Rectal smooth muscle tissue (tissue), 1 donor: ENCODE data around the gene DAZAP1.
A peak's percentile ranks its signal among the peaks of the same experiment; 100 is the strongest.
"Not testable (repeated sequence)": the region's sequence is repeated elsewhere in the genome, so short reads cannot be mapped to it uniquely, and the experiment has no call there.

Experiments
- H3K27ac ChIP-seq: one replicate; pipeline ENCODE4 v1.7.0; 2013; ENCODE audit warnings: low read depth, low read length, inconsistent platforms
- H3K27me3 ChIP-seq: one replicate; pipeline ENCODE4 v1.7.0; 2013; ENCODE audit warnings: low read length; ENCODE audit not compliant: control insufficient read depth, insufficient read depth
- H3K36me3 ChIP-seq: one replicate; pipeline ENCODE4 v1.7.0; 2013; ENCODE audit warnings: low read length; ENCODE audit not compliant: control insufficient read depth, insufficient read depth
- H3K4me1 ChIP-seq: one replicate; pipeline ENCODE4 v1.7.0; 2013; ENCODE audit warnings: low read length; ENCODE audit not compliant: control insufficient read depth, insufficient read depth
- H3K4me3 ChIP-seq: one replicate; pipeline ENCODE4 v1.7.0; 2013; ENCODE audit warnings: low read length
- H3K9ac ChIP-seq: one replicate; pipeline ENCODE4 v1.7.0; 2013; ENCODE audit warnings: low read length

Gene DAZAP1

DNA sequence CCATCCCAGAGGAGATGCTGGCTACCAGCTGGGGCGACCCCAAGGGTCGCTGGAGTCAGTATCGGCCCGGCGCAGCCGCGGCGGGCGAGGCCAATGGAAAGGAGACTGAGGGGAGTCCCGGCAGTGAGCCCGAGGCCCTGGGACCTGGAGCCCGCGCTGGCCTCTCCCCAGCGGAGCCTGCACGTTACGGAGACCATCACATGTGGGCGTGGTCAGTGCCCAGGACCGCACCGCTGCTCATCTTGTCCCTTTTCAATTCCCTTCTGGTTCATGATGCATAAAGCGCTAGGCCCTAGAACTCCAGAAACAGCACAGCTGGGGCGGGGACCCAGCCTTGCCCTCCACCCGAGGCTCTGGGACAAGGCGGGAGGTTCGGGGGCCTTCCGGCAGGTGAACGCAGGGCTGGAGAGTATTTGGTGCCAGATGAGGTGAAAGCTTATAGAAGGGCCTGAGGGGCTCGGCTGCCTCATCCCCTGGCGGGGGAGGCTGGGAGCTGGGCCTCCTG, 63.7 kb downstream of the DAZAP1 start:
- Histone ChIP-seq H3K36me3 (peaks cover 3% of the 10 kb centered on the region), H3K4me3 (peak overlapping the region; percentile 57), H3K27me3 (peaks cover 54% of the 10 kb centered on the region), H3K27ac (no peak overlapping the region), H3K9ac (no peak overlapping the region), H3K4me1 (peaks cover 7% of the 10 kb centered on the region)

DNA sequence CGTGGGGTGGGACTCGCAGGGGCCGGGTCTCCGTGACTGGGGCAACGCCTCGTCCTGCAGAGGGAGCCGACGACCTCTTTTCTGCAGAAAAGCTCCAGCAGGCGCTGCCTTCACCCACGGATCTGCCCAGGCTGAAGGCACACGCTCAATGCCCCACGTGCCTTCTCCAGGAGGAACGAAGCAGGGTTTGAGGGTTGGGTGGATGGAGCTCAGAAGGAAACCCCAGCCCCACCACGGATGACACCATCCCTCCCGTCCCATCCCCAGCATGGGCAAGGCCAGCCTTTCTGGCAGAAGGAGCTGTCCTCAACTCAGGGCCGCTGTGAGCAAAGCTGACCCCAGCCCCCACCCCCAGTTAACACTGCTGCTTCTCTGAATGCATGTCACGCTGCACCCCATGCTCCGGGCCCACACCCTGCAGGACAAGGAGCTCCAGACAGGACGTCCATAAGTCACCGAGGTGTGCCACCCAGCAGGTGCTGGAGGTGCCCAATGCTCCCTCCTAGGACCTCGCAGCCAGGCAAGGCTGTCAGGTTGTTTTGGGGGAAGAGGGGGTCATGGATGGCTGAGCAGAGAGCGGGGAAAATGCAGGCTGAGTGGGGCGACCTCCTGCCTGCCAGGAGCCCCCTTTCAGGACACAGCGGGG, 64.3 kb downstream of the DAZAP1 start:
- no peak overlapping the region for H3K9ac ChIP-seq
- H3K36me3 ChIP-seq, result peaks cover 3% of the 10 kb centered on the region
- peaks cover 7% of the 10 kb centered on the region for H3K4me1 ChIP-seq
- no peak overlapping the region for H3K27ac ChIP-seq
- peaks cover 49% of the 10 kb centered on the region for H3K27me3 ChIP-seq
- peak overlapping the region; percentile 57 for H3K4me3 ChIP-seq

DNA sequence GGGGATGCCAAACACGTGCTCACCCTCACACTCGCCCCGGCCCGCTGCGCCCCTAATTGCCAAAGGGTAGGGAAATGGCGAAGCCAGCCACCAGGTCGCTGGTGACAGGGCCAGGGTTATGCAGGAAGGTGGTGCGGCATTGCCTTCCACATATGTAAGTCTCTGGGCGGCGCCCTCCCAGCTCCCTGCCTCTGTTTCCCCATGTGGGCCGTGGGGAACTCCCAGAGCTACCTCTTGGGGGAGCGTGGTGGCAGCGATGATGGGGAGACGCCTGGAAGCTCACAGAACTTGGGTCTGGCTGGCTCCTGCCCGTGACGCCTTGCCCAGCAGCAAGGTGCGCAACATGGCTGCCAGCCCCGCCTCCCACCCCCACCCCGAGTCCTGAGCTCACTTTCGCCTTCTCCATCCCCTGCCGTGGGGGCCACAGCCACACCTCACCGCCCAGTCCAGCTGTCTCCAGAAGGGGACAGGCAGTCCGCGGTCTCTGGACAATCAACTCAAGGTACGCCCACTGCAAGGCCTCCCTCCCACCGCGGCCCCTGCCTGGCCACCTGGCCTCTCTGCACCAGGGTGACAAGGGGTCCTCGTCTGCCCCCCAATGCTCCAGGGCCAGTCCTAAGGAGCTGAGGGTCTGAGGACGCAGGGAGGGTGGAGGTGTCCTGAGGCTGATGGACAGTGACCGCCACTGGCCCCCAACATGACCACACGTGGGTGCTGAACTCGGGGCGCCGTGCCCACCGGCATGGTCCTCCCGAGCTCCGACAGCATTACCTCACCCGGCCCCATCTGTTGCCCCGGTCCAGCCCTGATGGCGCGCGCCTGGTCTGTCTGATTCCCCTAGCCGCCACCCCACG, 65.1 kb downstream of the DAZAP1 start:
- peaks cover 7% of the 10 kb centered on the region for H3K4me1 ChIP-seq
- no peak overlapping the region for H3K4me3 ChIP-seq
- H3K27me3 ChIP-seq, result peaks cover 44% of the 10 kb centered on the region
- H3K36me3 ChIP-seq, result peaks cover 5% of the 10 kb centered on the region
- H3K27ac ChIP-seq, result no peak overlapping the region
- H3K9ac ChIP-seq, result no peak overlapping the region

DNA sequence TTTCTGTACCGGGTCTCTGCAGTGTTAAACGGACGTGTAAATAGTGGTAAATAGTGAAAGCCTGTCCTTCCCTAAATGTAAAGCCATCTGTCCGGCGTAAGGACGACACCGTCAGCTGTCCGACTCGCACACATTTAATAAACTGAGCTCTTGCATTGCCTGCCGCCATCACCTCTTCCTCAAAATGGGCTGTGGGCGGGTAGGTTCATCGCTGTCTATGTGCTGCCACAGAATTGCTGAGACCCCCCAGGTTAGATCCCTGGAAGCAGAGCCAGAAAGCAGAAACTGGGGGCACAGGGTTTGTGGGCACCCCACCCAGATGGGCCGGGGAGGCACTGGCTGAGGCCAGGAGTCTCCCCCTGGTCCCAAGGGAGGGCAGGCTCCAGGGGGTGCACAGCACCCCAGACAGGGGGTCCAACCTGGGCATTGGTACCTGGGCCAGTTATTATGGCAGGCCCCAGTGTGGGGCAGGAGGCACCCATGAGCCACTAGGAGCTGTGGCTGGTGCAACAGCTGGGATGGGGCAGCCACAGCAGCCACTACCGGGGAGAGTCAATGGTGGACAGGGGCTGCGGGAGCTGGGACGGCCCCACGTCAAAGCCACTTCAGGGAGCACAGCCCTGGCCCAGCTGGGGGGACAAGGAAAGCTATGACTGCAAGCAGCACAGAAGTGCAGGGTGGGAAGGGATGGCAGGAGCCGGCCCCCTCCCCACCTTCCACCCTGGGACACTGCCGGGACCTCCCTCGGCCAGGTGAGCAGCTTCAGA, 65.9 kb downstream of the DAZAP1 start:
- H3K4me1 ChIP-seq, result peaks cover 7% of the 10 kb centered on the region

DNA sequence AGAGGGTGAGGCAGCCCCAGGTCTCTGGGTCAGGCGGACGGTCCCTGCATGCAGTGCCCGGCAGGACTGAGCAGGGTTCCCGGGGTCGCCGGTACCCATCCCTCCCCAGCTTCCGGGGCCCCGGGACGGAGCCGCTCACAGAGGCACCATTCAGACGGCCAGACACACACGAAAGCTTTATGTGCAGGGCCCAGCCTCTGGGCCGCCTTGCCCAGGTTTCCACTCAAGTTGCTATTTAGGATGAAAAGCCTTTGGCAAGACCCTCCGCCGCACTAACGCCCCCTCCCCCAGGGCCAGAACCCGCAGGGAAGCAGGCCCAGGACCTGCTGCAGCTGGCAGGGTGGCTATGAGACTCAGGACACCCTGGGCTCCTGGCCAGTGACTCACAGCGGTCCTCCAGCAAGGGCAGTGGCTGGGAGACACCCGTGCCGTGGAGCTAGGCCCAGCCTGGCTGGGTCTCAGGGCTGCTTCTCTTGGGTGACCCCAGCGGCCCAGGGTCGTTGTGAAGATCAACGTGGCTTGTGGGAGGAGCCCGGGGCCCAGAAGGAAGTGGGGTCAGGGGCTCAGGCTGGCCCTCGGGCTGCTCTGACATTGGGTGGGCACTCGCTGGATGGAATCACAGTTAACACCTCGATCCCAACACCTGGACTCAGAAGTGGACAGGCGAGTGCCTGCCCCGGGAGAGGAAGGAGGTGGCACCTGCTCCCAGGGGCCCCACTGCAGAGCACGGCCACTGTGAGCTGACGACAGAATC, 66.8 kb downstream of the DAZAP1 start:
- Histone ChIP-seq H3K4me3 (no peak overlapping the region), H3K27ac (no peak overlapping the region), H3K27me3 (peaks cover 38% of the 10 kb centered on the region), H3K36me3 (peaks cover 5% of the 10 kb centered on the region), H3K9ac (no peak overlapping the region), H3K4me1 (peaks cover 7% of the 10 kb centered on the region)

More for the DNA sequence above, 65.9 kb downstream of the DAZAP1 start:
- no peak overlapping the region for H3K4me3 ChIP-seq
- H3K36me3 ChIP-seq, result peaks cover 5% of the 10 kb centered on the region
- H3K27me3 ChIP-seq, result peaks cover 42% of the 10 kb centered on the region
- H3K9ac ChIP-seq, result no peak overlapping the region
- H3K27ac ChIP-seq, result no peak overlapping the region

DNA sequence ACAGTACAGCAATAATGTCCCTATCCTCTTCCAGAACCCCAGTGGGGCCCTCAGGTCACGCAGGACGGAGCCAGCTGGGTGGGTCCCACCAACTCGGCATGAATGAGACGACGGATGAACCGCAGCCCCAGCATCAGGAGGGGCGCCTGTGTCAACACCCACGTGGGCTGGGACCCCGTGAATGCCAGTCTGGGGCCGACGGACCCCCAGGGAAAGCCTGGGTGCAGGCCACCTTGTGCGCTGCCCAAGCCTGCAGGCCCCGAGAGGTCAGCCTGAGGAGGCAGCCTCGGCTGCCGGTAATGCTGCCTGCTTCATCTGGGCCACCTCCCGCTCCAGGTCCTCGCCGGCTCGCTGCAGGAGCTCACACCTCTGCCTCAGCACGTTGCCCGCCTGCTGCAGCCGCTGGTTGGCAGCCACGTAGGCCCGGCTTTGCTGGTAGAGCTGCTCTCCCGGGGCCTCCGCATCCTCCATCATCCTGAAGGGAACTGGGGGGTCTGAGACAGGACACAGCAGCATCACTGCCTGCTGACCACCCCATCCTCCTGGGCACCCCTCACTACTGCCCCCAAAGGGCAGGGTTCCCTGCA, 67.5 kb downstream of the DAZAP1 start:
- H3K4me1 ChIP-seq, result peaks cover 7% of the 10 kb centered on the region

DNA sequence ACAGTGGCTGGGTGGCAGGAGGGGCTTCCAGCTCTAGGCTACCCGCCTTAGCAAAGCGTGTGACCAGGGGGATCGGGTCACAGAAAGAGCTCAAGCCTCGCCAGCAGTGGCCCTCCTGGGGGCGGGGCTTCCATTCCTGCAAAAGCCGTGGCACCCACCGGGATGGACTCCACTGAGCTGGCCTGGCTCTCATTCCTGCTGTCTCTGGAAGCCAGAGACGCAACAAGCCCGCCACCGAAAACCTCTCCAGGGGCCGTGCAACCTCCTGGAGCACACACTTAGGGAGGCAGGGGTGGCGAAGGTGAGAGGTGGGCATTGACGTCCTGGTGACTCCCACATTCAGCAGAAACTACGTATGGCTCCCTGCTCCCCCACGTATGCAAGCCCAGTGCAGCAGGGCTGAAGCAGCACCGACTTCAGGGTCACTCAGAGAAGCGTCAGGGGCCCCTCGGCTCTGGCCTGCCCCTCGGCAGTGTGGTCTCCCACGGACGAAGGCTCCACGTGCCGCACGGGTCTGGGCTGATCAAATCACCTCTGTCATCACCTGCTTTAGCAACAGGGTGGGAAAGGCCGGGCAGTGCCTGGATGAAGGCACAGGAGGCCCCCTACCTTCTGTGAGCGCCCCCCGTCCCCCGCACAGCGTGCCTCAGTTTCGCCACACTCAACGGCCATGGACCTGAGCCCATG, 68.5 kb downstream of the DAZAP1 start:
- Histone ChIP-seq H3K4me3 (no peak overlapping the region), H3K27me3 (peaks cover 24% of the 10 kb centered on the region), H3K27ac (no peak overlapping the region), H3K36me3 (peaks cover 5% of the 10 kb centered on the region), H3K4me1 (peaks cover 5% of the 10 kb centered on the region), H3K9ac (no peak overlapping the region)

More for the DNA sequence above, 67.5 kb downstream of the DAZAP1 start:
- no peak overlapping the region for H3K27ac ChIP-seq
- H3K27me3 ChIP-seq, result peaks cover 33% of the 10 kb centered on the region
- no peak overlapping the region for H3K9ac ChIP-seq
- no peak overlapping the region for H3K4me3 ChIP-seq
- H3K36me3 ChIP-seq, result peaks cover 5% of the 10 kb centered on the region

DNA sequence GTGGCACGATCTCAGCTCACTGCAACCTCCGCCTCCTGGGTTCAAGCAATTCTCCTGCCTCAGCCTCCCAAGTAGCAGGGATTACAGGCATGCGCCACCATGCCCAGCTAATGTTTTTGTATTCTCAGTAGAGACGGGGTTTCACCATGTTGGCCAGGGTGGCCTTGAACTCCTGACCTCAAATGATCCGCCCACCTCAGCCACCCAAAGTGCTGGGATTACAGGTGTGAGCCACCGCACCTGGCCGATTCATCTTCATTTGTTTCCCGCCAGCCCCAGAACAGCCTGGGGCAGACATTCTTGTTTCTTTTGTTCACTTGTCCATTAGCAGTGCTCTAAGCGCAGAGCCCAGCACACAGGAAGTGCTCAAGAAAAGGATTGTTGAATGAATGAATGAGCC, 69.7 kb downstream of the DAZAP1 start:
- not testable (repeated sequence) for H3K4me3 ChIP-seq, H3K4me1 ChIP-seq, H3K27ac ChIP-seq, H3K36me3 ChIP-seq, H3K9ac ChIP-seq
- peaks cover 12% of the 10 kb centered on the region for H3K27me3 ChIP-seq

DNA sequence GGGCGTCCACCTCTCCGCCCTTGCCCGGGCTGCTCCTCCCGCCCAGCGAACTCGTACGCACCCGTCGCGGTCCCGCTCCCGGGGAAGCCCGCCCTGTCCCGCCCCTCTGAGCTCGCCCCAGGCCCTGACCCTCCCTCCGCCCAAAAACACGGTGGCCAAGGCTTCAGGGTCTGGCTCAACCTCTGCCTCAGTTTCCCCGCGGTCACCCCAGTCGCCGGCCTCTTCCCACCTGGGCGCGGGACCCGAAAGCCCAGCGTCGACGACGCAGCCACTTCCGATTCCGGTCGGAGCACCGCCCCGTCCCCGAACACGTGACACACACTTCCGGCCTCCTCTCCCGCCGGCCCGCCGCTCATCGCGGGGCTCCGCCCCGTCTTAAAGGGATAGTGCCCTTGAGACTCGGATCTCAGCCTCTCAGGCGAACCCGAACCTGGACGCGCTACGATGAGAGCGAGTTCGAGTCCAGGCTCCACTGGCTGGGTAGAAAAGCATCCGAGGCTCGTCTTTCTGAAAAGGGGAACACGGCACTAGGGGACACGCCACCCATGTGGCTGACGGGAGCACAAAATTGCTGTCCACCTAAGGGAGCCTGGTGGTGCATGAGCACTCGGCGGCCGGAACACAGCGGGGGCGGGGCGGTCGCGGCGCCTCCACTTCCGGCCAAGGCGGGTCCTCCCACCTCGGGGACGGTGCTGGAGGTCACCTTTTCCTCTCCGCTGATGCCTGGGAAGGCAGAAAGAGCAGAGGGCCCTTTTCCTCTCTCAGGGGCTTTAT, 71.7 kb downstream of the DAZAP1 start, which contains the start of gene C19orf25:
Gene C19orf25, minus strand, starts transcription at position 282 of the 774 bp plus-strand sequence. CDS start 312 bp downstream, outside the sequence.
- Histone ChIP-seq H3K4me1 (no peaks in the 10 kb centered on the region), H3K4me3 (peak within 1 kb of the TSS; percentile 94), H3K27ac (peak within 1 kb of the TSS; percentile 6), H3K27me3 (no peaks in the 10 kb centered on the region), H3K9ac (peak within 1 kb of the TSS; percentile 62), H3K36me3 (peaks cover 5% of the 10 kb centered on the region)

DNA sequence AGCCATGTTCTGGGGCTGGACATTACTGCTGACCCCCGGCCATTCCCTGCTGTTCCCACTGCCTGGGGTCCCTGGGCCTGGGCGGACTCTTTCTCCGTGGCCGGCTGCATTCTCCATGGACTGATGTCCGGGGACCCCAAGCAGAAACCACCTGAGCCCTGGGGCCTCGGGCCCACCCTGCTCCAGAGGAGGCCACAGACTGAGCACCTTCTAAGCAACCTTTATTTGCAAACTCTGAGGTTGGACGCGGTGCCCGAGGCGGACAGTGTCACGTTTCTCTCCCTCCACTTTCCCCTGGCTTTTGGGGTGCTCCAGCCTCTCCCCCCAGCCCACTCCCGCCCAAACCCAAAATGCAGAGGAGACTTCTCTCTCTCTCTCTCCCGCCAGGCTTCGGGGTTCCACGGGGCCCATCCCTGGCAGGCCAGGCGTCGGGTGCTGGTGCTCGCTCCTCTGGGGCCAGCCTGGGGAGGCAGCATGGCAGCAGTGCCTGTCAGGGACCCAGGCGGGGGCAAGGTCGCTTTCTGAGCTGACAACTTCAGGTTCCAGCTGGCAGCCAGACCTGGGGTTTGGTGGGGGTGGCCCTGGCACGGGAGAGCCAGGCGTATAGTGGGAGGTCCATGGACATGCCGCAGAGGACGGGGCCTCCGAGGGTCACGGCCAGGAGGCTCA, 74.0 kb downstream of the DAZAP1 start:
- H3K27ac ChIP-seq, result no peak overlapping the region
- no peaks in the 10 kb centered on the region for H3K27me3 ChIP-seq
- H3K4me3 ChIP-seq, result no peak overlapping the region
- no peaks in the 10 kb centered on the region for H3K4me1 ChIP-seq
- no peak overlapping the region for H3K9ac ChIP-seq
- peaks cover 2% of the 10 kb centered on the region for H3K36me3 ChIP-seq
